ENCODE results near the gene HDAC5. TPM values are rescaled to one million over a fixed set of nuclear protein-coding genes. Genes with fewer than 3 reads are reported as not detected.

HDAC5 gene
- total RNA-seq, result 42.0 and 44.4 TPM in 2 replicates
- long read RNA-seq, full-length matches to known transcripts, result 1 of 13 reads
- long read RNA-seq, partial matches to known transcripts, result 8 of 13 reads
- long read RNA-seq, other reads (novel, unspliced or antisense), result 4 of 13 reads

DNA sequence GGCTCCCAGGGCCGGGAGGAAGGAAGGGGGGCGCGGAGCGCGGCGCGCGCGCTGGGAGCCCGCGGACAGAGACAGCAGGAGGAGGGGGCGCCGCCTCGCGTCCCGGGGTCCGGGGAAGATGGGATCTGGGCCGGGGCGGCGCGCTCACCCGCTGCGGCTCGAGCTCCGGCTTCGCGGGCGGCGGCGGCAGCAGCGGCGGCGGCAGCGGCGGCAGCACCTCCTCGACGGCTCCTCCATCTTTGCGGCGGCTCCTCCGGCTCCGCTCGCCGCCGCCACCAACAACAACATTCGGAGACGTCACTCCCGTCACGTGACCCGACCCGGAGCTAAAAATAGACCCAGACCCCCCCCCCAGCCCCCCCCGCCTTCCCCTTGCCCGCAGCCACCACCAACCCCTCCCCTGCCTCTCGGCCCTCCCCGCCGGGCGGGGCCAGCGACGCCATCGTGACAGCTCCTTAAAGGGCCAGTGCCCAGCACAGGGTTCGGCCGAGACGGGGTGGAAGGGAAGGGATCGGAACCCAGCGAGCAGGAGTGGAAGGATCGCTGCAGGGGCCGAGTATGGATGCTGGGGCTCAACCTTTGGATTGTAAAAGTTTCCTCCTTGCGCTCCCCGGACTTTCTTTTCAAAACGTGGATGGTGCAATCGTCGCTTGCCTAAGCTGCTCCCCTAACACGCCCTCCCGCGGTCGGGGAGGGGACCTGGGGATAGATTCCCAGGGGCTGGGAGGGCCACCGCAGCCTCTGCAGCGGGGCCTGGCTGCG is at the start of gene HDAC5:
Gene HDAC5, minus strand, starts transcription at position 286 of the 762 bp plus-strand sequence. CDS start 6,126 bp downstream, outside the sequence.
- Mint-ChIP-seq H3K4me3 (ENCODE audit: unreplicated experiment) (peak within 1 kb of the TSS; percentile 93), H3K27ac (ENCODE audit: unreplicated experiment) (peak within 1 kb of the TSS; percentile 98), H3K27me3 (ENCODE audit: unreplicated experiment) (no peaks in the 10 kb centered on the region), H3K4me1 (ENCODE audit: unreplicated experiment) (peaks cover 24% of the 10 kb centered on the region), H3K36me3 (ENCODE audit: unreplicated experiment) (no peaks in the 10 kb centered on the region), H3K9me3 (ENCODE audit: unreplicated experiment) (no peaks in the 10 kb centered on the region)
- DNase-seq (ENCODE audit: extremely low spot score, unreplicated experiment), result peak; percentile 98
- TF ChIP-seq, protein P1, sequence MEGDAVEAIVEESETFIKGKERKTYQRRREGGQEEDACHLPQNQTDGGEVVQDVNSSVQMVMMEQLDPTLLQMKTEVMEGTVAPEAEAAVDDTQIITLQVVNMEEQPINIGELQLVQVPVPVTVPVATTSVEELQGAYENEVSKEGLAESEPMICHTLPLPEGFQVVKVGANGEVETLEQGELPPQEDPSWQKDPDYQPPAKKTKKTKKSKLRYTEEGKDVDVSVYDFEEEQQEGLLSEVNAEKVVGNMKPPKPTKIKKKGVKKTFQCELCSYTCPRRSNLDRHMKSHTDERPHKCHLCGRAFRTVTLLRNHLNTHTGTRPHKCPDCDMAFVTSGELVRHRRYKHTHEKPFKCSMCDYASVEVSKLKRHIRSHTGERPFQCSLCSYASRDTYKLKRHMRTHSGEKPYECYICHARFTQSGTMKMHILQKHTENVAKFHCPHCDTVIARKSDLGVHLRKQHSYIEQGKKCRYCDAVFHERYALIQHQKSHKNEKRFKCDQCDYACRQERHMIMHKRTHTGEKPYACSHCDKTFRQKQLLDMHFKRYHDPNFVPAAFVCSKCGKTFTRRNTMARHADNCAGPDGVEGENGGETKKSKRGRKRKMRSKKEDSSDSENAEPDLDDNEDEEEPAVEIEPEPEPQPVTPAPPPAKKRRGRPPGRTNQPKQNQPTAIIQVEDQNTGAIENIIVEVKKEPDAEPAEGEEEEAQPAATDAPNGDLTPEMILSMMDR (IDR thresholded peaks at IDR 0.05), result peak; percentile 68

DNA sequence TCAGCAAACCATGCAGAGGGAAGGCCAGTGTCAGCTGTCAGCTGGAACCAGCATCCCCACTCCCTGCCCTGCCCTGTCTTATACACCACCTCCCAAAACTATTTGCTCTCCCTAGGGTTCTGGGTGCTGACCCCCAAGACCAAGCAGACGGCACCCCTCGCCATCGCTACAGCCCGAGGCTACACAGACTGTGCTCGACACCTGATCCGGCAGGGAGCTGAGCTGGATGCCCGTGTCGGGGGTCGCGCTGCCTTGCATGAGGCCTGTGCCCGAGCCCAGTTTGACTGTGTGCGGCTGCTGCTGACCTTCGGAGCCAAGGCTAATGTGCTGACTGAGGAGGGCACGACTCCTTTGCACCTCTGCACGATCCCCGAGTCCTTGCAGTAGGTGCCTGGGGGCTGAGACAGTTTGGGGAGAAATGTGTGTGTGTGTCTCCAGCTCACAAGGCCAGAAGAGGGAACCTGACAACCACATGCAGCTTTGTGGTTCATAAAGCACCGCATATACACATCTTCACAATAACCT is 48.6 kb upstream of the HDAC5 start:
- Mint-ChIP-seq H3K4me1 (ENCODE audit: unreplicated experiment) (peaks cover 16% of the 10 kb centered on the region), H3K9me3 (ENCODE audit: unreplicated experiment) (no peaks in the 10 kb centered on the region), H3K36me3 (ENCODE audit: unreplicated experiment) (peaks cover 5% of the 10 kb centered on the region), H3K4me3 (ENCODE audit: unreplicated experiment) (no peak overlapping the region), H3K27me3 (ENCODE audit: unreplicated experiment) (no peaks in the 10 kb centered on the region), H3K27ac (ENCODE audit: unreplicated experiment) (no peak overlapping the region)
- TF ChIP-seq, protein P1 (IDR thresholded peaks at IDR 0.05), result no peak
- DNase-seq (ENCODE audit: extremely low spot score, unreplicated experiment), result no peak

DNA sequence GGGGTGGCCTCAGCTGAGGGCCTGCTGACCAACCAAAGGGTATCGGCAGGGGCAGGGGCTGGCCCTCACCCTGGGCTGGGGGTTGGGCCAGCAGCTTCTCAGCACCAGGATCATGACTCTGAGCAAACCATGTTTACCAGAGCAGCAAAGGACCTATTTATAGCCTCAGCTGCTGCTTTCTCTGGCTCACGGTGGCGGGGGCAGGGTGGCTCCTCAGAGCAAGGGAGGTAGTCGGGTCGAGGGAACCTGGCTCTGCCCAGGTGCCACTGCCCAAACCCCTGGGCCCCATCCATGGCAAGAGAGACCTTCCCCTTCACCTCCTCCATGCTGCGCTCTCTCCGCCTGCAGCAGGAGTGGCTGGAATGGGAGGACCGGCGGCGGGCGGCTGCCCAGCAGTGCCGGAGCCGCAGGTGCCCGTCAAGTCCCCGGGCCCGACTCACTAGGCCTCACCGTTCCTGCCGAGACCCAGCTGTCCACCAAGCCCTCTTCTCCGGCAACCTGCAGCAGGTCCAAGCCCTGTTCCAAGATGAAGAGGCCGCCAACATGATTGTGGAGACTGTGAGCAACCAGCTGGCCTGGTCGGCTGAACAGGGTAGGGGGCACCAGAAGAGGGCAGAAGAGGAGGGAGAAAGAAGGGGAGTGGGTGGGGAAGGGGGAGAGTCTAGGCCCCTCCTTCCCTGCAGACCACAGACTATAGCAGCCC is 47.2 kb upstream of the HDAC5 start, which contains the start of gene ASB16:
Gene ASB16, plus strand, starts transcription at position 206 of the 703 bp plus-strand sequence. Its CDS starts 86 bp downstream, at position 292.
- peaks cover 16% of the 10 kb centered on the region for H3K4me1 Mint-ChIP-seq (ENCODE audit: unreplicated experiment)
- H3K4me3 Mint-ChIP-seq (ENCODE audit: unreplicated experiment), result no peak within 1 kb of the TSS
- no peak within 1 kb of the TSS for H3K27ac Mint-ChIP-seq (ENCODE audit: unreplicated experiment)
- TF ChIP-seq, protein P1 (IDR thresholded peaks at IDR 0.05), result no peak
- no peaks in the 10 kb centered on the region for H3K27me3 Mint-ChIP-seq (ENCODE audit: unreplicated experiment)
- no peak for DNase-seq (ENCODE audit: extremely low spot score, unreplicated experiment)
- H3K9me3 Mint-ChIP-seq (ENCODE audit: unreplicated experiment), result no peaks in the 10 kb centered on the region
- H3K36me3 Mint-ChIP-seq (ENCODE audit: unreplicated experiment), result peaks cover 3% of the 10 kb centered on the region

DNA sequence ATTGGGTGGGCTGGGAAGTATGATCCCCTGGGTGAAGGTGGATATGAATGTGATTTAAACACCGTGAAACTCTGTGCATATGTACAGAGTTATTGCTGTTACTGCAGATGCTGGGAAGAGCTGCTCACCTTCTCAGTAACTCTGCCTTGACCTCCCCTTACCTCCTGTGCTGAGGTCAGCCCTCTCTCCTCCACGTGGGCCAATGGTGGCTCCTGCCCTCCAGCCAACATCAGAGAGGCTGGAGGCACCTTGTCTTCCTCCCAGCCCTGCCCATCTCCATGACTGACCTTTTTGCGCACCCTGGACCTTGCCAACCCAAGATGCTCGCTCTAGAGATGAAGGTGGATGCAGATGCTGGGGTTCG is 46.7 kb upstream of the HDAC5 start:
- TF ChIP-seq, protein P1 (IDR thresholded peaks at IDR 0.05), result no peak
- H3K9me3 Mint-ChIP-seq (ENCODE audit: unreplicated experiment), result no peaks in the 10 kb centered on the region
- no peak overlapping the region for H3K27ac Mint-ChIP-seq (ENCODE audit: unreplicated experiment)
- H3K36me3 Mint-ChIP-seq (ENCODE audit: unreplicated experiment), result no peaks in the 10 kb centered on the region
- H3K27me3 Mint-ChIP-seq (ENCODE audit: unreplicated experiment), result no peaks in the 10 kb centered on the region
- DNase-seq (ENCODE audit: extremely low spot score, unreplicated experiment), result no peak
- no peak overlapping the region for H3K4me3 Mint-ChIP-seq (ENCODE audit: unreplicated experiment)
- peaks cover 16% of the 10 kb centered on the region for H3K4me1 Mint-ChIP-seq (ENCODE audit: unreplicated experiment)

Data from osteocyte (in vitro differentiated cells).